Gastroesophageal sphincter (tissue), 3 donors: Measurements from ENCODE around the gene TBX21.
"Not testable (repeated sequence)": the region's sequence is repeated elsewhere in the genome, so short reads cannot be mapped to it uniquely, and the experiment has no call there.

Source experiments
- EP300 ChIP-seq: sonication (generic); formaldehyde crosslinking; IDR thresholded peaks from one replicate; pipeline ENCODE4 v1.6.1; 2017; ENCODE audit warnings: antibody characterized with exemption, mild to moderate bottlenecking
- POLR2A ChIP-seq, 2 donors: fragments of 450-650 bp; IDR thresholded peaks; one replicate each; pipeline ENCODE4 v1.6.1; 2017; ENCODE audit warnings: antibody characterized with exemption in 2 of 2, mild to moderate bottlenecking in 2 of 2, moderate library complexity in 1 of 2
- POLR2AphosphoS5 ChIP-seq: sonication (generic); formaldehyde crosslinking; IDR thresholded peaks from one replicate; pipeline ENCODE4 v1.6.1; 2017; ENCODE audit warnings: antibody characterized with exemption
- TF ChIP-seq, protein P1 (sequence below), 4 experiments: fragments of 200-600 bp in 2 of 4; fragments of 450-650 bp in 2 of 4; sonication (generic) in 1 of 4; IDR thresholded peaks; one replicate each; pipeline ENCODE4 v1.5.1; 2017 to 2019; ENCODE audit warnings: antibody characterized with exemption in 4 of 4, mild to moderate bottlenecking in 2 of 4, moderate library complexity in 2 of 4

GRCh38 chr17:47739945-47740344 lies 6.9 kb downstream of the TBX21 start:
- not testable (repeated sequence) for TF ChIP-seq POLR2A (IDR thresholded peaks at IDR 0.05); POLR2AphosphoS5; EP300
- TF ChIP-seq, protein P1, sequence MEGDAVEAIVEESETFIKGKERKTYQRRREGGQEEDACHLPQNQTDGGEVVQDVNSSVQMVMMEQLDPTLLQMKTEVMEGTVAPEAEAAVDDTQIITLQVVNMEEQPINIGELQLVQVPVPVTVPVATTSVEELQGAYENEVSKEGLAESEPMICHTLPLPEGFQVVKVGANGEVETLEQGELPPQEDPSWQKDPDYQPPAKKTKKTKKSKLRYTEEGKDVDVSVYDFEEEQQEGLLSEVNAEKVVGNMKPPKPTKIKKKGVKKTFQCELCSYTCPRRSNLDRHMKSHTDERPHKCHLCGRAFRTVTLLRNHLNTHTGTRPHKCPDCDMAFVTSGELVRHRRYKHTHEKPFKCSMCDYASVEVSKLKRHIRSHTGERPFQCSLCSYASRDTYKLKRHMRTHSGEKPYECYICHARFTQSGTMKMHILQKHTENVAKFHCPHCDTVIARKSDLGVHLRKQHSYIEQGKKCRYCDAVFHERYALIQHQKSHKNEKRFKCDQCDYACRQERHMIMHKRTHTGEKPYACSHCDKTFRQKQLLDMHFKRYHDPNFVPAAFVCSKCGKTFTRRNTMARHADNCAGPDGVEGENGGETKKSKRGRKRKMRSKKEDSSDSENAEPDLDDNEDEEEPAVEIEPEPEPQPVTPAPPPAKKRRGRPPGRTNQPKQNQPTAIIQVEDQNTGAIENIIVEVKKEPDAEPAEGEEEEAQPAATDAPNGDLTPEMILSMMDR (IDR thresholded peaks at IDR 0.05), result not testable (repeated sequence)
